Measurements from ENCODE around the gene CA12. TPM values are rescaled to one million over a fixed set of nuclear protein-coding genes. Genes with fewer than 3 reads are reported as not detected.

Gene CA12
- total and polyA plus RNA-seq, 9 of the 15 experiments (the other 6 are each of a cell fraction or from before 2014, with no cell fraction given), result 0.01 to 0.78 (median 0.15) TPM; not detected in 1

GRCh38 chr15:63372753-63373152 is 8.9 kb downstream of the CA12 start:
- H2AFZ ChIP-seq (ENCODE audit: low read depth, low read length), result peak overlapping the region; percentile 16; the same call in 1 of the 2 replicates
- no peaks in the 10 kb centered on the region for H3K36me3 ChIP-seq (ENCODE audit: control insufficient read depth, insufficient read depth, low read length)
- no peak for TF ChIP-seq ZNF277 (CRISPR knock-in tag; IDR thresholded peaks at IDR 0.05; ENCODE audit: borderline replicate concordance)
- TF ChIP-seq MCM2 (IDR thresholded peaks at IDR 0.05; ENCODE audit: low read depth), result no peak
- no peak for TF ChIP-seq PTRF (tag; IDR thresholded peaks at IDR 0.05)
- TF ChIP-seq ZNF589 (CRISPR knock-in tag; IDR thresholded peaks at IDR 0.05; ENCODE audit: low read depth), result no peak
- no peak for TF ChIP-seq ELK3 (CRISPR knock-in tag; IDR thresholded peaks at IDR 0.05)
- TF ChIP-seq ZNF592 (IDR thresholded peaks at IDR 0.05), result no peak
- no peak for TF ChIP-seq YY1 (IDR thresholded peaks at IDR 0.05; ENCODE audit: borderline replicate concordance in 1 of 3, control insufficient read depth in 1 of 3, extremely low read depth in 1 of 3, insufficient read depth in 3 of 3, insufficient read length in 1 of 3, insufficient replicate concordance in 2 of 3, low read depth in 1 of 3, low read length in 2 of 3)
- TF ChIP-seq ZNF280B (CRISPR knock-in tag; IDR thresholded peaks at IDR 0.05), result no peak
- TF ChIP-seq RNF2 (IDR thresholded peaks at IDR 0.05), result no peak
- no peak for TF ChIP-seq HDAC1 (IDR thresholded peaks at IDR 0.05)
- FAIRE-seq (no peak), ATAC-seq (peak; percentile 19), DNase-seq (ENCODE audit: extremely low read depth in 1 of 4, low spot score in 3 of 4) (no peak)
- WGBS (ENCODE audit: insufficient coverage, low coverage, missing lambda C conversion rate), result 83% methylated on average over 4 of the region's 5 CpGs
- no peaks in the 10 kb centered on the region for H3K27me3 ChIP-seq (ENCODE audit: control insufficient read depth in 2 of 2, insufficient read depth in 2 of 2, low read length in 2 of 2)
- no peaks in the 10 kb centered on the region for H3K79me2 ChIP-seq (ENCODE audit: control insufficient read depth, insufficient read depth, low read length)
- BruUV-seq (replicated peaks), result no TSS peak
- peaks cover 32 to 43% of the 10 kb centered on the region in 2 experiments for H3K4me1 ChIP-seq (replicated peaks in 1 of 2; ENCODE audit: control insufficient read depth in 2 of 2, insufficient read depth in 2 of 2, low read length in 2 of 2)
- no peak overlapping the region for H3K4me3 ChIP-seq
- H3K9me1 ChIP-seq (ENCODE audit: control insufficient read depth, insufficient read depth, low read length), result no peaks in the 10 kb centered on the region
- ChIA-PET POLR2A (interaction anchor here (0.6 to 2.1 kb wide), 6 partner anchors 10 to 53 kb away, joined by 3 to 9 read pairs (median 3); no protein-coding TSS in a partner anchor), CTCF (ENCODE audit: low intra/inter-chr PET ratio) (no interaction called here)
- in situ Hi-C loops (cut with MboI) (no loop called here), intact Hi-C loops (cut with micrococcal nuclease) (no loop called here)
- H3K27ac ChIP-seq (ENCODE audit: extremely low read depth, low read depth, low read length), result no peak overlapping the region
- H3K9me3 ChIP-seq (replicated peaks; ENCODE audit: control insufficient read depth, insufficient read depth, low read depth, low read length), result no peaks in the 10 kb centered on the region
- peak overlapping the region in 1 of 2 experiments; percentile 60; a peak in 1 of 4 replicates for H3K9ac ChIP-seq (ENCODE audit: insufficient read depth in 1 of 2, low read depth in 2 of 2, low read length in 2 of 2)
- peak overlapping the region; percentile 7; the same call in 1 of the 2 replicates for H3K4me2 ChIP-seq (ENCODE audit: insufficient read depth, low read length)
- H4K20me1 ChIP-seq (replicated peaks; ENCODE audit: control insufficient read depth, insufficient read depth, low read length), result no peaks in the 10 kb centered on the region
